Effector memory CD8-positive, alpha-beta T cell (primary cell): ENCODE results near the gene SUCNR1.
"Not testable (repeated sequence)": the region's sequence is repeated elsewhere in the genome, so short reads cannot be mapped to it uniquely, and the experiment has no call there.

Source experiments
- ATAC-seq: fragments of 150-1000 bp; cut with Tn5 transposase; replicated peaks from 2 replicates; pipeline ENCODE4 v1.10.0; 2021; ENCODE audit warnings: mild to moderate bottlenecking, moderate library complexity
- DNase-seq, 3 experiments: peaks; one replicate each; pipeline ENCODE4 v3.0.0; 2021
- H3K27ac Mint-ChIP-seq, 2 donors: one replicate each; pipeline ENCODE4 v1.8.0; 2022; ENCODE audit warnings: mild to moderate bottlenecking in 2 of 2, mixed read lengths in 2 of 2, moderate library complexity in 2 of 2
- H3K27me3 Mint-ChIP-seq, 2 donors: one replicate each; pipeline ENCODE4 v1.8.0; 2022; ENCODE audit warnings: mixed read lengths in 2 of 2
- H3K36me3 Mint-ChIP-seq: one replicate; pipeline ENCODE4 v1.8.0; 2022; ENCODE audit warnings: mild to moderate bottlenecking, moderate library complexity, mixed read lengths; ENCODE audit not compliant: insufficient read depth
- H3K4me1 Mint-ChIP-seq, 2 donors: one replicate each; pipeline ENCODE4 v1.8.0; 2022; ENCODE audit warnings: low read depth in 2 of 2, mixed read lengths in 2 of 2
- H3K4me3 Mint-ChIP-seq, 2 donors: one replicate each; pipeline ENCODE4 v1.8.0; 2022; ENCODE audit warnings: mild to moderate bottlenecking in 2 of 2, mixed read lengths in 2 of 2, moderate library complexity in 2 of 2
- H3K9me3 Mint-ChIP-seq, 2 donors: one replicate each; pipeline ENCODE4 v1.8.0; 2022; ENCODE audit warnings: mixed read lengths in 2 of 2

The SUCNR1 gene

GRCh38 chr3:151859233-151859673 is 14.2 kb upstream of the SUCNR1 start:
- ATAC-seq, result no peak
- H3K36me3 Mint-ChIP-seq, result no peaks in the 10 kb centered on the region
- H3K4me1 Mint-ChIP-seq, result no peaks in the 10 kb centered on the region
- no peak overlapping the region for H3K27ac Mint-ChIP-seq
- H3K9me3 Mint-ChIP-seq, result no peaks in the 10 kb centered on the region
- H3K27me3 Mint-ChIP-seq, result peaks cover 16 to 20% of the 10 kb centered on the region in 2 donors
- DNase-seq, result no peak
- H3K4me3 Mint-ChIP-seq, result no peak overlapping the region

GRCh38 chr3:151859905-151860304 is 13.5 kb upstream of the SUCNR1 start:
- no peak for DNase-seq

DNA sequence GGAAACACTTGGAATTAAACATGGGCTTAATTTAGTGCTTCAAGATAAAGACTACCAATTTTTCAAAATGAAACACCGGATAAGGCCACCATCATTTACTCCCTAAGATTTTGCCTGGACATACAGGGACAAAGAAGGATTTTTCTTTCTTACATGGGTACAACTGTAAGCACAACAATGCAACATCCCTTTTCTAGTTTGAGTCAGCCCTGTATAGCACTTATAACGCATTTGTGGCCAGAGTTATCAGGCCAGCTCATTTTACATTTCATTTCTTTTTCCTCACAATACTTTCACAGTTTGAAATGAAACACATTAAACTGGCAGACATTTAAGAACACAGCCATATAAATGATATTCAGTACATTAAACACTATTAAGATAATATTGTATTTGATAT is 9.8 kb upstream of the SUCNR1 start:
- H3K27ac Mint-ChIP-seq, result no peak overlapping the region
- H3K4me1 Mint-ChIP-seq, result no peaks in the 10 kb centered on the region
- H3K27me3 Mint-ChIP-seq, result peaks cover 0 to 6% of the 10 kb centered on the region in 2 donors
- H3K4me3 Mint-ChIP-seq, result no peak overlapping the region
- H3K36me3 Mint-ChIP-seq, result no peaks in the 10 kb centered on the region
- ATAC-seq (no peak), DNase-seq (no peak)
- H3K9me3 Mint-ChIP-seq, result no peaks in the 10 kb centered on the region

More at GRCh38 chr3:151859905-151860304, 13.5 kb upstream of the SUCNR1 start:
- Mint-ChIP-seq H3K4me1 (no peaks in the 10 kb centered on the region), H3K36me3 (no peaks in the 10 kb centered on the region), H3K9me3 (no peaks in the 10 kb centered on the region), H3K4me3 (no peak overlapping the region), H3K27me3 (peaks cover 16 to 20% of the 10 kb centered on the region in 2 donors), H3K27ac (no peak overlapping the region)
- ATAC-seq, result no peak

DNA sequence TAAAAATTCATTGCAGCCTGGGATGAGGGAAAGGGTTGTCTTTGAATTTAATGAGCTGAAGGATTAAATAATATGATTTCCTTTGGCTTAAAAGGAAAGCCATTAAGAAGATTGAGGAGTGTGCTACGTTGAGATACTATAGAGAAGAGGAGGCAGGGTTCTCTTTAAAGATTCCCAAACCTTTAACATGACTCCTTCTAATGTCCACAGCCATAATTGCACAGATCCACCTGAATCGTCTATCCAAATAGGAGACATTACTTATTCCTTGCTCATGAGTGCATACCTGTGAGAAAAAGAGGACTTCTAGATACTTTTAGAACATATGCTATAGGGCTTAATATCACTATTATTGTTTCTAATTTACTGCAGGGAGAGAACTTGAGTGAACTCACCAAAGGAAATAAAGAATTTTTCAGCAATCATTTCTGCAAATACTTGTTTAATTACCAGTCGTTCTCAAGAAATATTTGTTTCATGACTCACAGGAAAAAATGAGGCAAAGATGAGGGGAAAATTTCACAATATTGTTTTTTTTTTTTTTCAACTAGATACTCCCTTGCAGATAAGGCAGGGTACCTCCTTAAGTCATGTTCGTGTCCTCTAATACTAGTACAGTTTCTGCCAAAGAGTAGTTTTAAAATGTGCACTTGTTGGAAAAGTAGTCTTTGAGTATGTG is 8.9 kb upstream of the SUCNR1 start:
- Mint-ChIP-seq H3K27ac (no peak overlapping the region), H3K4me1 (no peaks in the 10 kb centered on the region), H3K4me3 (no peak overlapping the region), H3K9me3 (no peaks in the 10 kb centered on the region), H3K27me3 (peaks cover 0 to 2% of the 10 kb centered on the region in 2 donors), H3K36me3 (no peaks in the 10 kb centered on the region)
- DNase-seq, result no peak
- no peak for ATAC-seq

- Mint-ChIP-seq H3K27ac (no peak overlapping the region), H3K4me3 (no peak overlapping the region), H3K36me3 (no peaks in the 10 kb centered on the region), H3K4me1 (peaks cover 3 to 4% of the 10 kb centered on the region in 2 donors), H3K9me3 (no peaks in the 10 kb centered on the region), H3K27me3 (no peaks in the 10 kb centered on the region)
- DNase-seq (no peak), ATAC-seq (no peak)
These were observed 6.6 kb upstream of the SUCNR1 start for GRCh38 chr3:151866711-151867410.

DNA sequence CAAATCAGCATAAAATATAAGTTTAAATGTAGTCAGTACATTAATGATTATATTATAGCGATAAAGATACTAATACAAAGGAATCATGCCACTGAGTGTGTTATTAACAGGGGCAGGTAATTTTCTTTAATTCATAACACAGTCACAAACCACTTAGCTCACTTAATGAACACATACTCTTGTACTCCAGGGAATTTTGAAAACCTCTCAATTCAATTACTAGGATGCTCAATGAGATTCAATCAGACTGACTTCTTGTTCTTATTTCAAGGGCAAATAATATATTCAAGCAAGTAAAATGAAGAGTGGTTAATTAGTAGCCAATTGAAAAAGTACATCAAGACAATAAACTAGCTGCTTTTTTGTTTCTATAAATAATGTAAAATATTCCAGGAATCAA is 5.8 kb upstream of the SUCNR1 start:
- Mint-ChIP-seq H3K4me3 (no peak overlapping the region), H3K27ac (no peak overlapping the region), H3K27me3 (no peaks in the 10 kb centered on the region), H3K36me3 (no peaks in the 10 kb centered on the region), H3K4me1 (peaks cover 3 to 4% of the 10 kb centered on the region in 2 donors), H3K9me3 (no peaks in the 10 kb centered on the region)
- ATAC-seq, result no peak
- DNase-seq, result no peak

DNA sequence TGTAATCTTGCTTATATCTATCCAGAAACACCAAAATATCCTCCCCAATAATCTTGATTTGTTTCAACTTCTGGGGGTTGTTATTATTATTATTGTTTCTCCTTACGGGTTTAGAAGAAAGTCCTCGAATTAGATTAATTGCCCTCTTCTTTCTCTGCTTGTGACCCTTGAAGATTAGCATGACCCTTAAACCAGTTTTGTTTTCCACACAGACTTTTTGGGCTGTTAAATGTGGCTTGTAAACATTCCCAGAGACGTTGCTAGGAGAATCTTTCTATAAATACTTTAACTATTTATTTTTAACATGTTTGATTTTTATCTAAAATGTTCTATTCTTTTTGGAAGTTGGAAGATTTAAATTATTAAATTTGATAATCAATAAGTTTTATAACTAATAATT is 4.3 kb upstream of the SUCNR1 start:
- H3K36me3 Mint-ChIP-seq, result no peaks in the 10 kb centered on the region
- peaks cover 3 to 4% of the 10 kb centered on the region in 2 donors for H3K4me1 Mint-ChIP-seq
- H3K27ac Mint-ChIP-seq, result no peak overlapping the region

GRCh38 chr3:151871639-151872468 is 1.6 kb upstream of the SUCNR1 start:
- H3K9me3 Mint-ChIP-seq, result no peaks in the 10 kb centered on the region
- no peak overlapping the region for H3K4me3 Mint-ChIP-seq
- H3K4me1 Mint-ChIP-seq, result peaks cover 5 to 8% of the 10 kb centered on the region in 2 donors
- H3K27me3 Mint-ChIP-seq, result peaks cover 4 to 6% of the 10 kb centered on the region in 2 donors
- ATAC-seq (peak; percentile 29), DNase-seq (no peak)
- H3K36me3 Mint-ChIP-seq, result no peaks in the 10 kb centered on the region
- no peak overlapping the region for H3K27ac Mint-ChIP-seq

More for the DNA sequence above, 4.3 kb upstream of the SUCNR1 start:
- ATAC-seq (no peak), DNase-seq (no peak)
- Mint-ChIP-seq H3K9me3 (no peaks in the 10 kb centered on the region), H3K27me3 (no peaks in the 10 kb centered on the region), H3K4me3 (no peak overlapping the region)

GRCh38 chr3:151874079-151874478 is 636 bp downstream of the SUCNR1 start:
- H3K27me3 Mint-ChIP-seq, H3K4me3 Mint-ChIP-seq, DNase-seq, H3K9me3 Mint-ChIP-seq, H3K36me3 Mint-ChIP-seq, H3K27ac Mint-ChIP-seq, ATAC-seq, H3K4me1 Mint-ChIP-seq: not testable (repeated sequence)

DNA sequence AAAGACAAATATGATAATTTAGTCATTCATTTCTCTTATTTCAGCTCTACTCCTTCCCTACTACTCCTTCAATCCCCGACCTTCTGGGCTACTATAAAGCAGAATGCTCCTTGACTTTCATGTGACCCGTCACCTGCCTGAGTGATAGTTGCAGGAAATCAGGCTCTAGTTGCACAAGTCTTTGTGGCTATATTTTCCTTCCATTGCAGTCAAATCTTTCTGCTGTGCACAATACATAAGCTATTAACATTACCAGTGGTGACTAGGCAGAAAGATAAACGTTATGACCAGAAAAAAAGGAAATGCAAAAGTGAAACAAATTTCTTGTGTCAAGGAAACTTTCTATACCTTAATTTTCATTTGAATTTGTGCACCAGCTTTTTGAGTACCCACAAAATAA is 2.3 kb downstream of the SUCNR1 start:
- Mint-ChIP-seq H3K4me1 (peaks cover 5 to 8% of the 10 kb centered on the region in 2 donors), H3K4me3 (no peak overlapping the region), H3K27me3 (peaks cover 4 to 6% of the 10 kb centered on the region in 2 donors), H3K27ac (no peak overlapping the region), H3K9me3 (no peaks in the 10 kb centered on the region), H3K36me3 (no peaks in the 10 kb centered on the region)
- no peak for DNase-seq
- no peak for ATAC-seq

- Mint-ChIP-seq H3K27ac (no peak overlapping the region), H3K9me3 (no peaks in the 10 kb centered on the region), H3K4me1 (peaks cover 3 to 5% of the 10 kb centered on the region in 2 donors), H3K36me3 (no peaks in the 10 kb centered on the region), H3K27me3 (peaks cover 6 to 8% of the 10 kb centered on the region in 2 donors), H3K4me3 (no peak overlapping the region)
- DNase-seq (no peak), ATAC-seq (no peak)
These were observed 3.8 kb downstream of the SUCNR1 start for GRCh38 chr3:151877269-151877668.

GRCh38 chr3:151878465-151878864 is 5.0 kb downstream of the SUCNR1 start:
- H3K27ac Mint-ChIP-seq, result no peak overlapping the region
- H3K36me3 Mint-ChIP-seq, result no peaks in the 10 kb centered on the region
- DNase-seq, result no peak
- H3K9me3 Mint-ChIP-seq, result no peaks in the 10 kb centered on the region
- H3K27me3 Mint-ChIP-seq, result peaks cover 6 to 8% of the 10 kb centered on the region in 2 donors
- no peak for ATAC-seq
- no peak overlapping the region for H3K4me3 Mint-ChIP-seq
- peaks cover 3 to 5% of the 10 kb centered on the region in 2 donors for H3K4me1 Mint-ChIP-seq

DNA sequence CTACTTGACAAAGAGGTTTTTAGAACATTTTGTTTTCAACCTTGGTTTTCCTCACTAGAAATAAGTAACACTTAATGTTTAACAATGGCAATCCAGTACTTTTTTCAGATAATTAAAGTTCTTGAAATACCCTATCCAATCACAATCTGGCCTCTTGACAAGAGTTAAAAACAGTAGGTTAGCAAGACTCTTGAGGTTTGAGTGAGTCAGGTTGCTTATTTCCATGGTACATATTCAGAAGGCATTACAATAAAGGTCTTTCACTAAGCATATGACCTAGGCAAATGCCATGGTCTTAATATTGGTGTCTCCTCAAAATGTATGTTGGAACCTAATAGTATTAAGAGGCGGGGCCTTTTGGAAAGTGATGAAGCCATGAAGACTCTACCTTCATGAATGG is 5.6 kb downstream of the SUCNR1 start:
- no peaks in the 10 kb centered on the region for H3K36me3 Mint-ChIP-seq
- DNase-seq (no peak), ATAC-seq (no peak)
- H3K27me3 Mint-ChIP-seq, result peaks cover 6 to 8% of the 10 kb centered on the region in 2 donors
- H3K4me1 Mint-ChIP-seq, result peaks cover 3 to 5% of the 10 kb centered on the region in 2 donors
- no peak overlapping the region for H3K27ac Mint-ChIP-seq
- no peak overlapping the region for H3K4me3 Mint-ChIP-seq
- H3K9me3 Mint-ChIP-seq, result no peaks in the 10 kb centered on the region
